OCI-LY3 (cell line): Measurements from ENCODE around the gene YIPF4.

Source experiments
- H2AFZ ChIP-seq: fragments of 200-600, 300-600 bp; shearing (Covaris generic); 2 replicates; pipeline ENCODE4 v1.6.0; 2014; ENCODE audit warnings: antibody characterized with exemption, low read depth, low read length
- H3K27ac ChIP-seq: fragments of 200-600, 300-600 bp; sonication (generic); 2 replicates; pipeline ENCODE4 v1.5.1; 2014; ENCODE audit warnings: mild to moderate bottlenecking, low read length, moderate library complexity, mixed read lengths
- H3K27me3 ChIP-seq: fragments of 200-600, 300-600 bp; sonication (generic); 2 replicates; pipeline ENCODE4 v1.6.1; 2014; ENCODE audit warnings: low read depth, low read length, mixed read lengths
- H3K36me3 ChIP-seq: fragments of 200-600, 300-600 bp; sonication (generic); replicated peaks from 2 replicates; pipeline ENCODE3; 2014; ENCODE audit warnings: low read depth, low read length, mixed read lengths
- H3K4me1 ChIP-seq: fragments of 300-600, 200-600 bp; sonication (generic); 2 replicates; pipeline ENCODE4 v1.6.1; 2014; ENCODE audit warnings: low read length, mixed read lengths
- H3K4me2 ChIP-seq: fragments of 200-600, 300-600 bp; sonication (generic); 2 replicates; pipeline ENCODE4 v1.6.1; 2014; ENCODE audit warnings: low read length, mixed read lengths
- H3K4me3 ChIP-seq: fragments of 300-600, 200-600 bp; sonication (generic); 2 replicates; pipeline ENCODE4 v1.5.1; 2014; ENCODE audit warnings: antibody characterized with exemption, mild to moderate bottlenecking, low read length, moderate library complexity
- H3K79me2 ChIP-seq: fragments of 300-600, 200-600 bp; shearing (Covaris generic); 2 replicates; pipeline ENCODE4 v1.6.1; 2014; ENCODE audit warnings: mild to moderate bottlenecking, low read length, mixed read lengths
- H3K9ac ChIP-seq: fragments of 300-600, 200-600 bp; shearing (Covaris generic); 2 replicates; pipeline ENCODE4 v1.6.0; 2014; ENCODE audit warnings: mild to moderate bottlenecking, low read length, moderate library complexity
- H3K9me3 ChIP-seq: fragments of 200-600, 300-600 bp; shearing (Covaris generic); 2 replicates; pipeline ENCODE4 v1.6.1; 2014; ENCODE audit warnings: low read length, mixed read lengths; ENCODE audit not compliant: insufficient read depth
- H4K20me1 ChIP-seq: fragments of 200-600, 300-600 bp; sonication (generic); 2 replicates; pipeline ENCODE4 v1.6.1; 2016; ENCODE audit warnings: low read length, mixed read lengths; ENCODE audit not compliant: insufficient read depth
- CTCF ChIP-seq: fragments of 200-600, 300-600 bp; sonication (generic); IDR thresholded peaks from 2 replicates; pipeline ENCODE4 v1.5.1; 2014; ENCODE audit warnings: antibody characterized with exemption, low read length, low read depth
- EZH2phosphoT487 ChIP-seq: fragments of 200-600 bp; shearing (Covaris generic); IDR thresholded peaks from 2 replicates; pipeline ENCODE4 v1.6.1; 2018; ENCODE audit warnings: antibody characterized with exemption, mixed run types, low read depth

The YIPF4 gene

GRCh38 chr2:32258242-32258641, 19.5 kb upstream of the YIPF4 start:
- Histone ChIP-seq H3K36me3 (no peaks in the 10 kb centered on the region), H4K20me1 (no peaks in the 10 kb centered on the region), H3K79me2 (no peaks in the 10 kb centered on the region), H3K4me3 (no peak overlapping the region), H3K27ac (no peak overlapping the region), H3K27me3 (no peaks in the 10 kb centered on the region), H3K9ac (no peak overlapping the region), H3K9me3 (no peaks in the 10 kb centered on the region), H2AFZ (no peak overlapping the region), H3K4me2 (no peak overlapping the region), H3K4me1 (peaks cover 8% of the 10 kb centered on the region)
- no peak for TF ChIP-seq CTCF
- no peak for TF ChIP-seq EZH2phosphoT487

- no peaks in the 10 kb centered on the region for H3K79me2 ChIP-seq
- H3K27ac ChIP-seq, result no peak overlapping the region
- H4K20me1 ChIP-seq, result no peaks in the 10 kb centered on the region
- no peak for TF ChIP-seq CTCF
- TF ChIP-seq EZH2phosphoT487, result no peak
- no peak overlapping the region for H3K4me3 ChIP-seq
- no peak overlapping the region for H3K4me2 ChIP-seq
- H3K27me3 ChIP-seq, result no peaks in the 10 kb centered on the region
- H3K4me1 ChIP-seq, result peaks cover 19% of the 10 kb centered on the region
- no peak overlapping the region for H2AFZ ChIP-seq
- no peaks in the 10 kb centered on the region for H3K36me3 ChIP-seq
- no peaks in the 10 kb centered on the region for H3K9me3 ChIP-seq
- no peak overlapping the region for H3K9ac ChIP-seq
These were observed 17.3 kb upstream of the YIPF4 start for GRCh38 chr2:32260376-32260775.

GRCh38 chr2:32262105-32262504, 15.6 kb upstream of the YIPF4 start:
- Histone ChIP-seq H4K20me1 (no peaks in the 10 kb centered on the region), H3K4me3 (no peak overlapping the region), H3K4me2 (0 out of 2 replicates have a peak overlapping the region, but pooled peaks have one; percentile 10), H3K4me1 (peaks cover 19% of the 10 kb centered on the region), H3K36me3 (no peaks in the 10 kb centered on the region), H3K27me3 (no peaks in the 10 kb centered on the region), H3K9me3 (no peaks in the 10 kb centered on the region), H2AFZ (no peak overlapping the region), H3K79me2 (no peaks in the 10 kb centered on the region), H3K9ac (no peak overlapping the region), H3K27ac (no peak overlapping the region)
- no peak for TF ChIP-seq EZH2phosphoT487
- no peak for TF ChIP-seq CTCF

- Histone ChIP-seq H3K27me3 (no peaks in the 10 kb centered on the region), H3K4me2 (peak within 1 kb of the TSS; percentile 89), H3K27ac (peak within 1 kb of the TSS; percentile 68), H3K4me3 (peak within 1 kb of the TSS; percentile 70), H3K9ac (peak within 1 kb of the TSS; percentile 64), H3K79me2 (no peaks in the 10 kb centered on the region), H3K36me3 (no peaks in the 10 kb centered on the region), H2AFZ (peak within 1 kb of the TSS; percentile 100), H4K20me1 (no peaks in the 10 kb centered on the region), H3K4me1 (peaks cover 19% of the 10 kb centered on the region), H3K9me3 (no peaks in the 10 kb centered on the region)
- TF ChIP-seq EZH2phosphoT487 (no peak), CTCF (no peak)
These were observed 13.1 kb upstream of the YIPF4 start, which contains the start of gene NLRC4 for GRCh38 chr2:32264422-32265105. NLRC4 (minus strand) TSS chr2:32264886; CDS start chr2:32256775, 8,111 bp downstream.
